Measurements from ENCODE around the gene NPL. TPM values are rescaled to one million over a fixed set of nuclear protein-coding genes. Genes with fewer than 3 reads are reported as not detected.
A peak's percentile ranks its signal among the peaks of the same experiment; 100 is the strongest.

The NPL gene
- total and polyA plus RNA-seq, 2 donors (not counting 3 experiments of a cell fraction or from before 2014, with no cell fraction given), result 0.14 to 0.75 TPM

DNA sequence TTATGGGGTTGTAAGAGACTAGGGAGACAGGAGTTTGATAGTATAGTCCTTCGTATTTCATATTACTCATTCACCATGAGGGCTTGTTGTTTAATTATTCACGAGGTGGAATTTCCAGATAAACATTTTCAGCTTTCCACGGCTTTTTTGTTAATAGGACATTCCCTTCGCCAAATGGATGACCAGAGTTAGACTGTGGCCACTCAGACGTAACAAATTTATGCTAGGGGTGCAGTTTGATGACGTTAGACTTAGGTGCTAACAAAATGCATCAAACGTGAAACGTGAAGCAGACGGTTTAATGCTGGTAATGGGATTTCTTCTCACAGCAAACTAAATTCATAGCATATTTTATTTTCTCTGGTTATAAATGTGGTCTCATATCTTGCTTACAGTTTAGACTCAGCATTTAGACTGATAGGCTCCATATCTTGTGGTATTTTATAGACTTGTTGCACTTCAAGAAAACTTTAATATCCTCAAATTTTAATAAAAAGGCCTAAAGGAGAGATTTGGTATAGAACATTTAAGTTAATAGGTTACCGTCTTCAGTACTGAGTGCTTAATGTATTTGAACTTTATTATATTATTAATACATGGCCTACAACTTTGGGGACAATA, 51.9 kb downstream of the NPL start:
- peaks cover 19% of the 10 kb centered on the region for H4K20me1 ChIP-seq (replicated peaks; ENCODE audit: control insufficient read depth, extremely low read depth, insufficient read depth, low read length)
- FAIRE-seq (peak; percentile 54), DNase-seq (ENCODE audit: low read depth, low spot score) (peak; percentile 18)
- H3K4me2 ChIP-seq (ENCODE audit: insufficient read depth, low read length), result peak overlapping the region; percentile 87
- intact Hi-C loops (cut with micrococcal nuclease), result no loop called here
- TF ChIP-seq POLR2A (IDR thresholded peaks at IDR 0.05; ENCODE audit: low read depth, low read length) (no peak), GATA2 (IDR thresholded peaks at IDR 0.05; ENCODE audit: insufficient read depth, insufficient read length, low read depth, low read length) (no peak), FOS (IDR thresholded peaks at IDR 0.05; ENCODE audit: borderline replicate concordance, insufficient read depth, low read length) (no peak), POLR2AphosphoS5 (IDR thresholded peaks at IDR 0.05; ENCODE audit: insufficient read depth, low read depth, low read length) (no peak), EZH2 (IDR thresholded peaks at IDR 0.05; ENCODE audit: borderline replicate concordance, low read depth, low read length, severe bottlenecking) (no peak), MYC (IDR thresholded peaks at IDR 0.05; ENCODE audit: low read depth, low read length) (no peak)
- TF ChIP-seq, protein P1, sequence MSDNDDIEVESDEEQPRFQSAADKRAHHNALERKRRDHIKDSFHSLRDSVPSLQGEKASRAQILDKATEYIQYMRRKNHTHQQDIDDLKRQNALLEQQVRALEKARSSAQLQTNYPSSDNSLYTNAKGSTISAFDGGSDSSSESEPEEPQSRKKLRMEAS (IDR thresholded peaks at IDR 0.05; ENCODE audit: insufficient read depth, insufficient read length), result no peak
- TF ChIP-seq, protein P2, sequence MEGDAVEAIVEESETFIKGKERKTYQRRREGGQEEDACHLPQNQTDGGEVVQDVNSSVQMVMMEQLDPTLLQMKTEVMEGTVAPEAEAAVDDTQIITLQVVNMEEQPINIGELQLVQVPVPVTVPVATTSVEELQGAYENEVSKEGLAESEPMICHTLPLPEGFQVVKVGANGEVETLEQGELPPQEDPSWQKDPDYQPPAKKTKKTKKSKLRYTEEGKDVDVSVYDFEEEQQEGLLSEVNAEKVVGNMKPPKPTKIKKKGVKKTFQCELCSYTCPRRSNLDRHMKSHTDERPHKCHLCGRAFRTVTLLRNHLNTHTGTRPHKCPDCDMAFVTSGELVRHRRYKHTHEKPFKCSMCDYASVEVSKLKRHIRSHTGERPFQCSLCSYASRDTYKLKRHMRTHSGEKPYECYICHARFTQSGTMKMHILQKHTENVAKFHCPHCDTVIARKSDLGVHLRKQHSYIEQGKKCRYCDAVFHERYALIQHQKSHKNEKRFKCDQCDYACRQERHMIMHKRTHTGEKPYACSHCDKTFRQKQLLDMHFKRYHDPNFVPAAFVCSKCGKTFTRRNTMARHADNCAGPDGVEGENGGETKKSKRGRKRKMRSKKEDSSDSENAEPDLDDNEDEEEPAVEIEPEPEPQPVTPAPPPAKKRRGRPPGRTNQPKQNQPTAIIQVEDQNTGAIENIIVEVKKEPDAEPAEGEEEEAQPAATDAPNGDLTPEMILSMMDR (IDR thresholded peaks at IDR 0.05; ENCODE audit: extremely low read depth in 1 of 2, insufficient read depth in 1 of 2, low read depth in 1 of 2, low read length in 2 of 2), result no peak
- H3K9me3 ChIP-seq (replicated peaks; ENCODE audit: control insufficient read depth, insufficient read depth, low read length), result no peaks in the 10 kb centered on the region
- ChIA-PET CTCF (no interaction called here), POLR2A (no interaction called here)
- H3K36me3 ChIP-seq (ENCODE audit: control insufficient read depth in 2 of 2, extremely low read depth in 1 of 2, insufficient read depth in 2 of 2, low read length in 2 of 2), result peaks cover 7 to 10% of the 10 kb centered on the region in 2 experiments
- H3K4me1 ChIP-seq (ENCODE audit: control insufficient read depth, extremely low read depth, insufficient read depth, low read length), result peaks cover 23% of the 10 kb centered on the region
- H2AFZ ChIP-seq (ENCODE audit: low read depth, low read length), result no peak overlapping the region
- H3K27ac ChIP-seq (ENCODE audit: insufficient read depth, low read depth, low read length), result no peak overlapping the region
- no peaks in the 10 kb centered on the region for H3K9me1 ChIP-seq (replicated peaks; ENCODE audit: control insufficient read depth, extremely low read depth, insufficient read depth, low read length)
- dilution Hi-C loops (cut with MboI; ENCODE audit: extremely low pct_ligation_motif_present, low sequenced_read_pairs), result no loop called here
- H3K79me2 ChIP-seq (ENCODE audit: control insufficient read depth, insufficient read depth, low read length), result peaks cover 70% of the 10 kb centered on the region
- BruUV-seq (replicated peaks), result no TSS peak
- peak overlapping the region in 2 of 3 experiments; percentile 11 to 88 for H3K4me3 ChIP-seq (replicated peaks in 1 of 3; ENCODE audit: insufficient read depth in 1 of 3, low read depth in 1 of 3, low read length in 3 of 3)
- H3K27me3 ChIP-seq (ENCODE audit: control insufficient read depth in 2 of 2, insufficient read depth in 2 of 2, low read length in 2 of 2), result no peaks in the 10 kb centered on the region
- peak overlapping the region; percentile 19 for H3K9ac ChIP-seq (replicated peaks; ENCODE audit: extremely low read depth, insufficient read depth, low read length)
